ENCODE measurements around the gene HOXB2. TPM values are rescaled to one million over a fixed set of nuclear protein-coding genes. Genes with fewer than 3 reads are reported as not detected.
A peak's percentile ranks its signal among the peaks of the same experiment; 100 is the strongest.

HOXB2 gene
- total RNA-seq, 4 donors from 2014 or later, result 1.4 to 9.6 (median 4.1) TPM

- Histone ChIP-seq H3K9me3 (no peaks in the 10 kb centered on the region), H3K4me1 (peaks cover 0 to 62% (median 5%) of the 10 kb centered on the region in 4 donors), H3K36me3 (no peaks in the 10 kb centered on the region), H3K27ac (peak overlapping the region in 2 of 4 donors; percentile 89 to 92), H3K4me3 (no peak overlapping the region), H3K27me3 (no peaks in the 10 kb centered on the region)
- TF ChIP-seq, protein P1, sequence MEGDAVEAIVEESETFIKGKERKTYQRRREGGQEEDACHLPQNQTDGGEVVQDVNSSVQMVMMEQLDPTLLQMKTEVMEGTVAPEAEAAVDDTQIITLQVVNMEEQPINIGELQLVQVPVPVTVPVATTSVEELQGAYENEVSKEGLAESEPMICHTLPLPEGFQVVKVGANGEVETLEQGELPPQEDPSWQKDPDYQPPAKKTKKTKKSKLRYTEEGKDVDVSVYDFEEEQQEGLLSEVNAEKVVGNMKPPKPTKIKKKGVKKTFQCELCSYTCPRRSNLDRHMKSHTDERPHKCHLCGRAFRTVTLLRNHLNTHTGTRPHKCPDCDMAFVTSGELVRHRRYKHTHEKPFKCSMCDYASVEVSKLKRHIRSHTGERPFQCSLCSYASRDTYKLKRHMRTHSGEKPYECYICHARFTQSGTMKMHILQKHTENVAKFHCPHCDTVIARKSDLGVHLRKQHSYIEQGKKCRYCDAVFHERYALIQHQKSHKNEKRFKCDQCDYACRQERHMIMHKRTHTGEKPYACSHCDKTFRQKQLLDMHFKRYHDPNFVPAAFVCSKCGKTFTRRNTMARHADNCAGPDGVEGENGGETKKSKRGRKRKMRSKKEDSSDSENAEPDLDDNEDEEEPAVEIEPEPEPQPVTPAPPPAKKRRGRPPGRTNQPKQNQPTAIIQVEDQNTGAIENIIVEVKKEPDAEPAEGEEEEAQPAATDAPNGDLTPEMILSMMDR (IDR thresholded peaks at IDR 0.05), result no peak
- TF ChIP-seq POLR2A (IDR thresholded peaks at IDR 0.05), result no peak
- DNase-seq, result no peak
These were observed 39.4 kb upstream of the HOXB2 start for GRCh38 chr17:48584223-48584741.

GRCh38 chr17:48583708-48584222 lies 38.9 kb upstream of the HOXB2 start:
- no peak for DNase-seq
- H3K36me3 ChIP-seq, result no peaks in the 10 kb centered on the region
- peaks cover 0 to 67% (median 5%) of the 10 kb centered on the region in 4 donors for H3K4me1 ChIP-seq
- peak overlapping the region in 2 of 4 donors; percentile 89 to 92 for H3K27ac ChIP-seq
- H3K27me3 ChIP-seq, result no peaks in the 10 kb centered on the region
- no peaks in the 10 kb centered on the region for H3K9me3 ChIP-seq
- TF ChIP-seq POLR2A (IDR thresholded peaks at IDR 0.05), result no peak
- TF ChIP-seq, protein P1 (IDR thresholded peaks at IDR 0.05), result no peak
- H3K4me3 ChIP-seq, result no peak overlapping the region

GRCh38 chr17:48582750-48583069 lies 37.8 kb upstream of the HOXB2 start:
- no peaks in the 10 kb centered on the region for H3K9me3 ChIP-seq
- H3K4me1 ChIP-seq, result peaks cover 0 to 70% (median 6%) of the 10 kb centered on the region in 4 donors
- DNase-seq, result no peak
- peak overlapping the region in 1 of 4 donors; percentile 61 for H3K4me3 ChIP-seq
- no peaks in the 10 kb centered on the region for H3K36me3 ChIP-seq
- H3K27me3 ChIP-seq, result no peaks in the 10 kb centered on the region
- TF ChIP-seq, protein P1 (IDR thresholded peaks at IDR 0.05), result no peak
- TF ChIP-seq POLR2A (IDR thresholded peaks at IDR 0.05), result no peak
- H3K27ac ChIP-seq, result peak overlapping the region; percentile 71 to 92 (median 84)

GRCh38 chr17:48579760-48580554 lies 35.0 kb upstream of the HOXB2 start:
- H3K27me3 ChIP-seq, result no peaks in the 10 kb centered on the region
- peaks cover 0 to 69% (median 5%) of the 10 kb centered on the region in 4 donors for H3K4me1 ChIP-seq
- DNase-seq, result peak in 1 of 3 donors; percentile 64

GRCh38 chr17:48579471-48579759 lies 34.5 kb upstream of the HOXB2 start:
- no peak for TF ChIP-seq POLR2A (IDR thresholded peaks at IDR 0.05)
- TF ChIP-seq, protein P1 (IDR thresholded peaks at IDR 0.05), result no peak
- Histone ChIP-seq H3K4me1 (peaks cover 0 to 64% (median 5%) of the 10 kb centered on the region in 4 donors), H3K4me3 (peak overlapping the region in 2 of 4 donors; percentile 61 to 82), H3K9me3 (no peaks in the 10 kb centered on the region), H3K36me3 (peaks cover 0 to 4% (median 0%) of the 10 kb centered on the region in 3 donors), H3K27ac (peak overlapping the region; percentile 77 to 92 (median 82)), H3K27me3 (no peaks in the 10 kb centered on the region)
- DNase-seq, result no peak

More at GRCh38 chr17:48579760-48580554, 35.0 kb upstream of the HOXB2 start:
- TF ChIP-seq, protein P1 (IDR thresholded peaks at IDR 0.05), result no peak
- no peak for TF ChIP-seq POLR2A (IDR thresholded peaks at IDR 0.05)
- H3K36me3 ChIP-seq, result peaks cover 0 to 4% (median 0%) of the 10 kb centered on the region in 3 donors
- no peaks in the 10 kb centered on the region for H3K9me3 ChIP-seq
- H3K4me3 ChIP-seq, result peak overlapping the region in 2 of 4 donors; percentile 15 to 61
- H3K27ac ChIP-seq, result peak overlapping the region; percentile 77 to 92 (median 84)
